GM21528 (cell line): ENCODE results near the gene DEFB132.

Experiments used
- ATAC-seq: cut with Tn5 transposase; IDR thresholded peaks from one replicate; pipeline ENCODE4 v1.9.1; 2021; ENCODE audit warnings: mild to moderate bottlenecking, moderate library complexity; ENCODE audit not compliant: unreplicated experiment, low FRiP score

Gene DEFB132

GRCh38 chr20:295804-296203 lies 38.3 kb downstream of the DEFB132 start:
- ATAC-seq = no peak

- ATAC-seq = peak; percentile 78
Measured at GRCh38 chr20:297098-297924, 39.8 kb downstream of the DEFB132 start, which contains the start of gene ZCCHC3. TSS of gene ZCCHC3 (plus strand) at chr20:297570. CDS start at chr20:297587, 17 bp downstream.

- peak; percentile 28 for ATAC-seq
Measured at GRCh38 chr20:297925-298775, 40.6 kb downstream of the DEFB132 start.

GRCh38 chr20:298776-299391 lies 41.4 kb downstream of the DEFB132 start:
- no peak for ATAC-seq

- ATAC-seq = no peak
Measured at GRCh38 chr20:300345-300990, 42.9 kb downstream of the DEFB132 start.

- no peak for ATAC-seq
Measured at GRCh38 chr20:301886-302848, 44.6 kb downstream of the DEFB132 start.

GRCh38 chr20:305745-306144 lies 48.2 kb downstream of the DEFB132 start:
- no peak for ATAC-seq

GRCh38 chr20:308427-309038 lies 51.0 kb downstream of the DEFB132 start:
- no peak for ATAC-seq

- ATAC-seq = no peak
Measured at GRCh38 chr20:309306-309840, 51.8 kb downstream of the DEFB132 start.

- peak; percentile 98 for ATAC-seq
Measured at GRCh38 chr20:309841-310644, 52.5 kb downstream of the DEFB132 start.

- no peak for ATAC-seq
Measured at GRCh38 chr20:310645-311044, 53.1 kb downstream of the DEFB132 start.
